Mesenteric fat pad (tissue), 1 donor: ENCODE measurements around the gene SERPINE1. TPM values are rescaled to one million over a fixed set of nuclear protein-coding genes. Genes with fewer than 3 reads are reported as not detected.

Source experiments
- microRNA-seq: library from miRNA; unstranded; fragments of <30 nt; microRNA quantifications from one replicate; pipeline ENCODE4 v1.2.0, GENCODE V29; 2020; ENCODE audit warnings: borderline number of aligned reads
- total RNA-seq: library from RNA; stranded (reverse); fragmentation: NEBNext Ultra II Directional; extraction: Animal tissue kit (Norgen Biotek cat#: 25700); gene quantifications from one replicate; pipeline ENCODE4 v1.2.1, GENCODE V29; 2021
- donor health status: DM: yes; HTN: yes; CAD: no.

The SERPINE1 gene
- total RNA-seq, 1 donor from 2014 or later, result 130 TPM

Small RNA genes within 50 kb of the gene (microRNA-seq; reads per million reads assigned to microRNA genes)
- gene MIR4653, result not detected

Other genes starting within 250 kb of the SERPINE1 start
- 5.1 TPM for gene UFSP1, start 237.4 kb upstream of the SERPINE1 start, total RNA-seq
- 1.9 TPM for gene ACHE, start 231.2 kb upstream of the SERPINE1 start, total RNA-seq
- gene MUC3A, start 177.6 kb upstream of the SERPINE1 start, total RNA-seq, result 1.3 TPM
- 0.32 TPM for gene MUC12, start 157.5 kb upstream of the SERPINE1 start, total RNA-seq
- gene MUC17, start 107.0 kb upstream of the SERPINE1 start, total RNA-seq, result 0.35 TPM
- gene TRIM56, start 41.6 kb upstream of the SERPINE1 start, total RNA-seq, result 48.2 TPM
- 30.4 TPM for gene AP1S1, start 27.4 kb downstream of the SERPINE1 start, total RNA-seq
- gene VGF, start 38.5 kb downstream of the SERPINE1 start, total RNA-seq, result 0.22 TPM
- gene NAT16, start 53.2 kb downstream of the SERPINE1 start, total RNA-seq, result not detected
- gene MOGAT3, start 73.9 kb downstream of the SERPINE1 start, total RNA-seq, result not detected
- gene PLOD3, start 90.5 kb downstream of the SERPINE1 start, total RNA-seq, result 74.3 TPM
- 74.8 TPM for gene ZNHIT1, start 91.1 kb downstream of the SERPINE1 start, total RNA-seq
- 13.3 TPM for gene CLDN15, start 110.7 kb downstream of the SERPINE1 start, total RNA-seq
- gene FIS1, start 118.0 kb downstream of the SERPINE1 start, total RNA-seq, result 219 TPM
- gene IFT22, start 194.7 kb downstream of the SERPINE1 start, total RNA-seq, result 12.0 TPM
- not detected for gene COL26A1, start 235.8 kb downstream of the SERPINE1 start, total RNA-seq